ENCODE data around the gene MLH3.

MLH3 gene

GRCh38 chr14:75088153-75088552 lies 36.9 kb upstream of the MLH3 start:
- Histone ChIP-seq H3K4me1 (ENCODE audit: insufficient read depth, low read length) (no peaks in the 10 kb centered on the region), H3K9ac (ENCODE audit: low read depth, low read length) (no peak overlapping the region), H3K4me3 (ENCODE audit: low read depth in 1 of 2, low read length in 2 of 2) (no peak overlapping the region), H3K9me3 (ENCODE audit: insufficient read depth, low read length, severe bottlenecking) (no peaks in the 10 kb centered on the region), H3K27me3 (ENCODE audit: insufficient read depth, low read length, poor library complexity) (no peaks in the 10 kb centered on the region), H4K20me1 (ENCODE audit: insufficient read depth, low read length) (no peaks in the 10 kb centered on the region), H3K4me2 (ENCODE audit: insufficient read depth, low read length) (no peak overlapping the region), H3K36me3 (ENCODE audit: insufficient read depth, low read length) (peaks cover 76% of the 10 kb centered on the region), H3K27ac (ENCODE audit: low read length) (no peak overlapping the region), H3K79me2 (ENCODE audit: insufficient read depth, low read length) (no peaks in the 10 kb centered on the region), H2AFZ (ENCODE audit: low read depth, low read length) (no peak overlapping the region)
- DNase-seq = no peak
- ATAC-seq (ENCODE audit: insufficient read depth, low read depth) = no peak
- no peak for TF ChIP-seq EZH2 (IDR thresholded peaks at IDR 0.05; ENCODE audit: borderline replicate concordance, low read depth, low read length, severe bottlenecking)
- no peak for TF ChIP-seq CTCF (IDR thresholded peaks at IDR 0.05; ENCODE audit: borderline replicate concordance, extremely low read depth, low read length, poor library complexity, severe bottlenecking)

DNA sequence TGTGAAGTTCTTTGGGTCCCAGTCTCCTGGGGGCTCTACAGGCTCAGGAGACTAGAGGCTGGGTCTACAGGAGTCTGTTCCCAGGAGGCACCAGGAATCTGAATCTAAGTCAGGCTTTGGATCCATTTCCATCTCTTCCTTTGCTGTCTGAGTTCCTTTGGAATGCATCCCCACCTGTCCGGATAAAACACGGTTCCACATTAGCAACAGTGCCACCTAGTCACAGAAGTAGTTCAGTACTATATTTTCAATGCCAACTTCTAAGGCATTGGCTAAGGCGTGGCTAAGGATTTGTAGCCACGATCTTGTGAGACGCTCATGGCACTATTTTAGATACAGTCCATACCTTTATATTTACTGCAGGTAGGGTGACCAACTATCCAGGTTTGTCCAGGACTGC lies 33.2 kb upstream of the MLH3 start:
- Histone ChIP-seq H3K4me2 (ENCODE audit: insufficient read depth, low read length) (no peak overlapping the region), H3K9ac (ENCODE audit: low read depth, low read length) (no peak overlapping the region), H3K4me1 (ENCODE audit: insufficient read depth, low read length) (no peaks in the 10 kb centered on the region), H3K79me2 (ENCODE audit: insufficient read depth, low read length) (no peaks in the 10 kb centered on the region), H3K36me3 (ENCODE audit: insufficient read depth, low read length) (peaks cover 69% of the 10 kb centered on the region), H2AFZ (ENCODE audit: low read depth, low read length) (no peak overlapping the region), H3K27ac (ENCODE audit: low read length) (no peak overlapping the region), H4K20me1 (ENCODE audit: insufficient read depth, low read length) (no peaks in the 10 kb centered on the region), H3K9me3 (ENCODE audit: insufficient read depth, low read length, severe bottlenecking) (no peaks in the 10 kb centered on the region), H3K27me3 (ENCODE audit: insufficient read depth, low read length, poor library complexity) (no peaks in the 10 kb centered on the region), H3K4me3 (ENCODE audit: low read depth in 1 of 2, low read length in 2 of 2) (no peak overlapping the region)
- ATAC-seq (ENCODE audit: insufficient read depth, low read depth) (no peak), DNase-seq (no peak)
- TF ChIP-seq CTCF (IDR thresholded peaks at IDR 0.05; ENCODE audit: borderline replicate concordance, extremely low read depth, low read length, poor library complexity, severe bottlenecking) (peak; percentile 9), EZH2 (IDR thresholded peaks at IDR 0.05; ENCODE audit: borderline replicate concordance, low read depth, low read length, severe bottlenecking) (no peak)

GRCh38 chr14:75083271-75083670 lies 32.0 kb upstream of the MLH3 start:
- no peak for TF ChIP-seq EZH2 (IDR thresholded peaks at IDR 0.05; ENCODE audit: borderline replicate concordance, low read depth, low read length, severe bottlenecking)
- TF ChIP-seq CTCF (IDR thresholded peaks at IDR 0.05; ENCODE audit: borderline replicate concordance, extremely low read depth, low read length, poor library complexity, severe bottlenecking) = no peak
- DNase-seq = no peak
- no peak for ATAC-seq (ENCODE audit: insufficient read depth, low read depth)
- Histone ChIP-seq H3K4me3 (ENCODE audit: low read depth in 1 of 2, low read length in 2 of 2) (no peak overlapping the region), H4K20me1 (ENCODE audit: insufficient read depth, low read length) (no peaks in the 10 kb centered on the region), H3K9me3 (ENCODE audit: insufficient read depth, low read length, severe bottlenecking) (no peaks in the 10 kb centered on the region), H3K27me3 (ENCODE audit: insufficient read depth, low read length, poor library complexity) (no peaks in the 10 kb centered on the region), H3K4me2 (ENCODE audit: insufficient read depth, low read length) (no peak overlapping the region), H3K9ac (ENCODE audit: low read depth, low read length) (no peak overlapping the region), H3K36me3 (ENCODE audit: insufficient read depth, low read length) (peaks cover 62% of the 10 kb centered on the region), H2AFZ (ENCODE audit: low read depth, low read length) (no peak overlapping the region), H3K27ac (ENCODE audit: low read length) (no peak overlapping the region), H3K79me2 (ENCODE audit: insufficient read depth, low read length) (no peaks in the 10 kb centered on the region), H3K4me1 (ENCODE audit: insufficient read depth, low read length) (no peaks in the 10 kb centered on the region)

DNA sequence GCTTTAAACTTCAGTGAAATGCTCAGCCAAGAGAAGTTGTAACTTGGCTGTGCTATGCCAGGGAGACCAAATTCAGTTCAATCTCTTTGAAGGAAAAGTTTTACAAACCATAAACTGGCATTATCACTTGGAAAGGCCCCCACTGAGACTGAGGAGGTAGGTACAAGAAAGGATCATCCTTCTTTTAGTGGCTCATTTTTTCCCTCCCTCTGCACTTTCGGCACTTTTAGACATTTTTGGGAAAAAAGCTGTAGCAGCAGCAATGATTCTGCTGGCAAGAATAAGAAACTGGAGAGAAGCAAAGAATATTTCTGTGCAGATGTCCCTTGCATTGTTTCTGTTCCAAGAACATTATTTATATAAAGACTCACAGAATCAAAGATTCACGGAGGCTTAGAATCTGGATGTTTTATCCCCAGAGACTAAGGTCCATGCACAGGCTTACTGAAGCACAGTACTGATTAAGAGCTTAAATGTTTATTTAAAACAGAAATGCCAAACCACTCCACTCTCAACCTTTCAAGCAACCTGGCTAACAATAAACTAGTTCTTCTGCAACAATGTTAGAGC lies 30.5 kb upstream of the MLH3 start:
- Histone ChIP-seq H3K27ac (ENCODE audit: low read length) (no peak overlapping the region), H3K79me2 (ENCODE audit: insufficient read depth, low read length) (no peaks in the 10 kb centered on the region), H3K4me2 (ENCODE audit: insufficient read depth, low read length) (no peak overlapping the region), H3K9ac (ENCODE audit: low read depth, low read length) (no peak overlapping the region), H3K4me3 (ENCODE audit: low read depth in 1 of 2, low read length in 2 of 2) (no peak overlapping the region), H3K27me3 (ENCODE audit: insufficient read depth, low read length, poor library complexity) (no peaks in the 10 kb centered on the region), H4K20me1 (ENCODE audit: insufficient read depth, low read length) (no peaks in the 10 kb centered on the region), H3K4me1 (ENCODE audit: insufficient read depth, low read length) (no peaks in the 10 kb centered on the region), H3K9me3 (ENCODE audit: insufficient read depth, low read length, severe bottlenecking) (no peaks in the 10 kb centered on the region), H2AFZ (ENCODE audit: low read depth, low read length) (no peak overlapping the region), H3K36me3 (ENCODE audit: insufficient read depth, low read length) (peaks cover 47% of the 10 kb centered on the region)
- no peak for ATAC-seq (ENCODE audit: insufficient read depth, low read depth)
- DNase-seq = no peak
- TF ChIP-seq EZH2 (IDR thresholded peaks at IDR 0.05; ENCODE audit: borderline replicate concordance, low read depth, low read length, severe bottlenecking) = no peak
- no peak for TF ChIP-seq CTCF (IDR thresholded peaks at IDR 0.05; ENCODE audit: borderline replicate concordance, extremely low read depth, low read length, poor library complexity, severe bottlenecking)
